ENCODE data around the gene ZNF469.

- TF ChIP-seq POLR2A (IDR thresholded peaks at IDR 0.05), result no peak
- TF ChIP-seq, protein P1, sequence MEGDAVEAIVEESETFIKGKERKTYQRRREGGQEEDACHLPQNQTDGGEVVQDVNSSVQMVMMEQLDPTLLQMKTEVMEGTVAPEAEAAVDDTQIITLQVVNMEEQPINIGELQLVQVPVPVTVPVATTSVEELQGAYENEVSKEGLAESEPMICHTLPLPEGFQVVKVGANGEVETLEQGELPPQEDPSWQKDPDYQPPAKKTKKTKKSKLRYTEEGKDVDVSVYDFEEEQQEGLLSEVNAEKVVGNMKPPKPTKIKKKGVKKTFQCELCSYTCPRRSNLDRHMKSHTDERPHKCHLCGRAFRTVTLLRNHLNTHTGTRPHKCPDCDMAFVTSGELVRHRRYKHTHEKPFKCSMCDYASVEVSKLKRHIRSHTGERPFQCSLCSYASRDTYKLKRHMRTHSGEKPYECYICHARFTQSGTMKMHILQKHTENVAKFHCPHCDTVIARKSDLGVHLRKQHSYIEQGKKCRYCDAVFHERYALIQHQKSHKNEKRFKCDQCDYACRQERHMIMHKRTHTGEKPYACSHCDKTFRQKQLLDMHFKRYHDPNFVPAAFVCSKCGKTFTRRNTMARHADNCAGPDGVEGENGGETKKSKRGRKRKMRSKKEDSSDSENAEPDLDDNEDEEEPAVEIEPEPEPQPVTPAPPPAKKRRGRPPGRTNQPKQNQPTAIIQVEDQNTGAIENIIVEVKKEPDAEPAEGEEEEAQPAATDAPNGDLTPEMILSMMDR (IDR thresholded peaks at IDR 0.05), result no peak
Measured at GRCh38 chr16:88378401-88378800, 4.4 kb upstream of the ZNF469 start.
